GM18861 (cell line): Measurements from ENCODE around the gene NCDN.

ENCODE experiments used
- ATAC-seq: cut with Tn5 transposase; IDR thresholded peaks from one replicate; pipeline ENCODE4 v1.9.1; 2021; ENCODE audit not compliant: unreplicated experiment

Gene NCDN

GRCh38 chr1:35589516-35590427 lies 32.2 kb downstream of the NCDN start:
- no peak for ATAC-seq

- ATAC-seq, result no peak
These were observed 33.0 kb downstream of the NCDN start for GRCh38 chr1:35590476-35591040.

- ATAC-seq, result no peak
These were observed 33.6 kb downstream of the NCDN start for GRCh38 chr1:35591211-35591610.

GRCh38 chr1:35592991-35593769 lies 35.6 kb downstream of the NCDN start:
- no peak for ATAC-seq

- ATAC-seq, result no peak
These were observed 36.6 kb downstream of the NCDN start for GRCh38 chr1:35594005-35594760.

DNA sequence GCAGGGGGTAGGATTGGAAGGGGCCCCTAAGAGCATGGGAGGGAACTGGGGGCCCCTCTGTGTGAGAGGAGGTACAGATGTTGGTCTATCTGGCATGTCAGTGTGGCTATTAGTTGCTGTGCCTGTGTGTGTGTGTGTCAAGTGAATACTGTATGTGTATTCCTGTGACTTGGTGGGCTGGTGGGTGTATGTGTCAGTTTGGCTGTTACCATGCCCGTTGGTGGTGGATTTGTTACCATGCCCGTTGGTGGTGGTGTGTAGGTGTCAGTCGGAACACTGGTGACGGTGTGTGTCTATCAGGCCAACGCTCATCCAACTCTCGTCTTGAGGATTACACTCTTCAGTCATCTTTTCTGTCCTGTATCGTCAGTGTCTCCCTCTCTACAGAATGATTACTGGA lies 38.1 kb downstream of the NCDN start:
- no peak for ATAC-seq

DNA sequence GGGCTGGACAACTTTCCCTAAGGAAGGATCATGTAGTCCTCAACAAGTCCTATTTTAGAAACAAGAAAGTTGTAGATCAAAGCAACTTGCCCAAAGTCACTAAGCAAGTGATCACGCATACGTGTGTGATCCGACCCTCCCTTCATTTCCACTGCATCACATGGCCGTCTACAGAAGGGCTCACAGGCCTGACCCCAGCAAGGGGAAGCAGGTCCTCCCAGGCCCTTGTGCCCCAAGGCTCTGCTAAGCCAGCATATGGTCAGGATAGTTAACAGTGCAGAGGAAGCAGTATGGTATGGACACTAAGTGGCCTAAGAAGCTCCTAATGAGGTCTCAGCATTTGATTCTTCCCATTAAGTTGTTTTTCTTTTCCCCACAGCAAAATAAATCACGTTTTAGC lies 40.3 kb downstream of the NCDN start:
- no peak for ATAC-seq

DNA sequence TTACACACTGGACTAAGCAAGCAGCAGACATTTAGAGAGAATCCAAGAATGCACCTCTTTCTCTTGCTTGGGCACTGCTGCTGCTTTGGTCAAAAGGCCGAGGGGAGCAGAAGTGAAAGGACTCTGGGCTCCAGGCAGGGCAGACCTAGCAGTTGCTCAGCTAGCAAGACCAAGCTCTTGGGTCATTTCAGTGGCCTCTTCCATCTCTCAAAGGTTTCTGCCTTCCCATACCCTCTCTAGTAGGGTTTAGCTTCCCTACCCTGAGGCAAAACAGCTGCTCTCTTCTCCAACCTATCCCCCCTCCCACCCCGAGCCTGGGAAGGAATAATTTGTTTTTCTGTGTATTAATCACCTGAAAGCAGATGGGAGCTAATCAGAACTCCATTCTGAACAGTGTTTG lies 41.3 kb downstream of the NCDN start:
- ATAC-seq, result no peak

DNA sequence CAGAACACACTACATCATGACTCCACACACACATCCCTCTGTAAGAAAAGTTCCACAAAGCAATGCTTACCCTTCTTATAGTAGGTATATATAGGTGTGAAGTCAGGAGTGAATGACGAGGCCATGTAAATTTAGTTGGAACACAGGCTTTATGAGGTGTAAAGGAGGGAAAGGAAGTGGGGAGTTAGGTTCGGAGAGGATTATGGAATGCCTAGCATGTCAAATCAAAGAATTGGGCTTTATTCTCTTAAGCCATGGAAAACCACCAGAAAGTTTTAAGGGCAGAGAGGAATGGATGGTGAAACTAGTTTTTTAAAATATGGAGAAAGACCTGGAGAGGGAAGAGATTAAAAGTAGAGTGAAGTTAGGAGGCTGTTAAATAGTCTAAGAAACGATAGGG lies 41.8 kb downstream of the NCDN start:
- no peak for ATAC-seq

DNA sequence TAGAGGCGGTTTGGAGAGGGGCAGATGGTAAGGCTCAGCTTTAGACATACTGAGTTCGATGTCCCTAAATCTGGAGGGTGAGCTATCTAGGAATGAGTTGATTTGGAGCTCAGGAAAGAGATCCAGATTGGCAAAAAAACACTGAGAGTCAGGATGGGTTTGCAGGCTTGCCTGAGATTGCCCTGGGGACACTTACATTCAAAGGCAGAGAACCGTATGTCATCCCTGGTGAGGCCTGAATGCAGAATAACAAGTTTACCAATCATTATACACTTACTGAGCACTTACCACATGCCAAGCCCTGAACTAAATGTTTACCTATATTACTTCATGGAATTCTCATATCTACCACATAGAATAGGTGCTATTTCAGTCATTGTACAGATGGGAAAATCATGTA lies 43.0 kb downstream of the NCDN start:
- no peak for ATAC-seq

DNA sequence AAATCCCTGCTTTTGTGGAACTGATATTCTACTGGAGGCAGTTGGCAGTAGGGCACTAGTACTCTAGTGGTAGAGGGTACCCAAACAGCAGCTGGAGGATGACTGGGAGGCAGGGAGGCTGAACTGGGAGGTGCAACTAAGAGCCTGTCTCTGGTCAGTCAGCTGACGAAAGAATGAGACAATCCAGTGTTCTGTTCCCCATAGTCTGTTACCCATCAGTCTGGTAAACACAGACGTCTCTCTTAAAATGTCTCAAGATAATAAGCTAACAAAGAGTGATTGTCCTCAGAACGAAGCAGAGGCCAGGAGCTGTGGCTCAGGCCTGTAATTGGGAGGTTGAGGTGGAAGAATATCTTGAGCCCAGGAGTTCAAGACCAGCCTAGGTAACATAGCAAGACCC lies 45.9 kb downstream of the NCDN start:
- no peak for ATAC-seq

- no peak for ATAC-seq
These were observed 46.3 kb downstream of the NCDN start for GRCh38 chr1:35603941-35604340.

- ATAC-seq, result no peak
These were observed 47.7 kb downstream of the NCDN start for GRCh38 chr1:35605071-35605866.

DNA sequence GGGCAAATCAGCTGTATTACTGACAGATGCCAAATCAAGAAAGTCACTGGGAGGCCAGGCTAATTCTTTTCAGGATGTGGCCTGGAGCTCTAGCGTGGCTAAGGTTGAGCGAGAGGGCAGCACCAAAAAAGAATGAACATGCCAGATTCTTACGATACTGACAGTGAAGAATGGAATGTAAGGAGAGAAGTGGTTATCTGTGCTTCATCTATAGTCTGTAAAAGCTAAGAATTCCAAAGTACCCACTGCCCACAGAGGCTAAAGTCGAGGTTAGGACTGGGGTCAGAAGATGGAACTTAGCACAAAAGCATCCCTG lies 48.2 kb downstream of the NCDN start:
- ATAC-seq, result no peak

- no peak for ATAC-seq
These were observed 54.1 kb downstream of the NCDN start for GRCh38 chr1:35611655-35612054.

GRCh38 chr1:35615440-35615839 lies 57.8 kb downstream of the NCDN start:
- no peak for ATAC-seq
